NCI-H1694 (cell line): ENCODE measurements around the gene TMOD3.
"Not testable (repeated sequence)": the region's sequence is repeated elsewhere in the genome, so short reads cannot be mapped to it uniquely, and the experiment has no call there.

Experiments
- DNase-seq: peaks from one replicate; lab custom pipeline; 2025; lab: John Stamatoyannopoulos, UW

The TMOD3 gene

GRCh38 chr15:51829376-51830275, at the start of gene TMOD3:
Gene TMOD3, plus strand, starts transcription at chr15:51829653. Its CDS starts 33,232 bp downstream, at chr15:51862885.
- peak; percentile 56 for DNase-seq

GRCh38 chr15:51780636-51781035, 48.8 kb upstream of the TMOD3 start:
- no peak for DNase-seq

- no peak for DNase-seq
Measured at GRCh38 chr15:51781506-51781905, 47.9 kb upstream of the TMOD3 start.

- DNase-seq: no peak
Measured at GRCh38 chr15:51782357-51782896, 47.0 kb upstream of the TMOD3 start.

- DNase-seq: no peak
Measured at GRCh38 chr15:51783967-51784366, 45.5 kb upstream of the TMOD3 start.

- not testable (repeated sequence) for DNase-seq
Measured at GRCh38 chr15:51787130-51787529, 42.3 kb upstream of the TMOD3 start.

- DNase-seq: not testable (repeated sequence)
Measured at GRCh38 chr15:51792474-51792873, 37.0 kb upstream of the TMOD3 start.

GRCh38 chr15:51793521-51794305, 35.7 kb upstream of the TMOD3 start:
- DNase-seq: no peak

- peak; percentile 51 for DNase-seq
Measured at GRCh38 chr15:51796847-51797401, 32.5 kb upstream of the TMOD3 start.

- DNase-seq: no peak
Measured at GRCh38 chr15:51798281-51798680, 31.2 kb upstream of the TMOD3 start.

- DNase-seq: no peak
Measured at GRCh38 chr15:51799282-51800252, 29.9 kb upstream of the TMOD3 start.

- peak; percentile 44 for DNase-seq
Measured at GRCh38 chr15:51801391-51801835, 28.0 kb upstream of the TMOD3 start.

GRCh38 chr15:51802593-51802992, 26.9 kb upstream of the TMOD3 start:
- no peak for DNase-seq

- no peak for DNase-seq
Measured at GRCh38 chr15:51803965-51804364, 25.5 kb upstream of the TMOD3 start.

GRCh38 chr15:51806123-51806522, 23.3 kb upstream of the TMOD3 start:
- DNase-seq: no peak

- DNase-seq: no peak
Measured at GRCh38 chr15:51809457-51809856, 20.0 kb upstream of the TMOD3 start.

GRCh38 chr15:51812598-51812997, 16.9 kb upstream of the TMOD3 start:
- DNase-seq: no peak

GRCh38 chr15:51814606-51815005, 14.8 kb upstream of the TMOD3 start:
- no peak for DNase-seq

GRCh38 chr15:51816611-51817010, 12.8 kb upstream of the TMOD3 start:
- no peak for DNase-seq

- DNase-seq: no peak
Measured at GRCh38 chr15:51818150-51818549, 11.3 kb upstream of the TMOD3 start.

- DNase-seq: no peak
Measured at GRCh38 chr15:51825698-51826097, 3.8 kb upstream of the TMOD3 start.
